T-helper 1 cell treated with Interleukin-12 subunit alpha and Interleukin-12 subunit beta and Interleukin-4 antibody, amounts not matched to agents 30 μg/mL and 1 μg/mL, for 36 hours (primary cell): Measurements from ENCODE around the gene SESN3.

Experiments used
- H3K27ac Mint-ChIP-seq: one replicate; pipeline ENCODE4 v1.8.0; 2021; ENCODE audit warnings: mild to moderate bottlenecking, mixed read lengths
- H3K27me3 Mint-ChIP-seq: one replicate; pipeline ENCODE4 v1.8.0; 2021; ENCODE audit warnings: low read depth, mixed read lengths
- H3K36me3 Mint-ChIP-seq: one replicate; pipeline ENCODE4 v1.8.0; 2021; ENCODE audit warnings: low read depth, mixed read lengths
- H3K4me1 Mint-ChIP-seq: one replicate; pipeline ENCODE4 v1.8.0; 2021; ENCODE audit warnings: low read depth, mixed read lengths
- H3K4me3 Mint-ChIP-seq: one replicate; pipeline ENCODE4 v1.8.0; 2021; ENCODE audit warnings: mild to moderate bottlenecking, moderate library complexity, mixed read lengths
- H3K9me3 Mint-ChIP-seq: one replicate; pipeline ENCODE4 v1.8.0; 2021; ENCODE audit warnings: mixed read lengths

SESN3 gene

DNA sequence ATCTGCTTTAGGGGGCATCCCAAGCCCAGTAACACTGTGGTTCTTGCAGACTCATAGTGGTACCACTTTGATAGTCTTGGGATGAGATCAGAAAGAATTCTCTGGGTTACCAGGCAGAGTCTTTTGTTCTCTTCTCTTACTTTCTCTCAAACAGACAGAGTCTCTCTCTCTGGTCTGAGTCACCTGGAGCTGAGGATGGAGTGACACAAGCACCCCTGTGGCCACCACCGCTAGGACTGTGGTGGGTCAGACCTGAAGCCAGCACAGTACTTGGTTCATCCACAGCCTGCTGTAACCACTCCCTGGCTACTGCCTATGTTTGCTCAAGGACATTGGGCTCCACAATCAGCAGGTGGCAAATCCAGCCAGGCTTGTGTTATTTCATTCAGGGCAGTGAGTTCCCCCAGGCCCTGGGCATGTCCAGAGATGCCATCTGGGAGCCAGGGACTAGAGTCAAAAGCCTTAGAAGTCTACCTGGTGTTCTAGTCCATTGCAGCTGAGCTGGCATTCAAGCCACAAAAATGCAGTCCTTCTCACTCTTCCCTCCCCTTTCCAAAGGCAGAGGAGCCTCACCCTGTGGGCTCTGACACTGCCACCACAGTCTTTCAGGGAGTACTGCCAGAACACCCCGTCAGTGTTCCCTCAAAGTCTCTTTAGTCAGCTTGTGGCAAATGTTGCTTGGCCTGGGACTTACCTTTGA, 111.5 kb downstream of the SESN3 start:
- peaks cover 4% of the 10 kb centered on the region for H3K36me3 Mint-ChIP-seq
- no peak overlapping the region for H3K4me3 Mint-ChIP-seq
- peaks cover 10% of the 10 kb centered on the region for H3K4me1 Mint-ChIP-seq
- no peak overlapping the region for H3K27ac Mint-ChIP-seq
- peaks cover 11% of the 10 kb centered on the region for H3K9me3 Mint-ChIP-seq
- H3K27me3 Mint-ChIP-seq = no peaks in the 10 kb centered on the region

DNA sequence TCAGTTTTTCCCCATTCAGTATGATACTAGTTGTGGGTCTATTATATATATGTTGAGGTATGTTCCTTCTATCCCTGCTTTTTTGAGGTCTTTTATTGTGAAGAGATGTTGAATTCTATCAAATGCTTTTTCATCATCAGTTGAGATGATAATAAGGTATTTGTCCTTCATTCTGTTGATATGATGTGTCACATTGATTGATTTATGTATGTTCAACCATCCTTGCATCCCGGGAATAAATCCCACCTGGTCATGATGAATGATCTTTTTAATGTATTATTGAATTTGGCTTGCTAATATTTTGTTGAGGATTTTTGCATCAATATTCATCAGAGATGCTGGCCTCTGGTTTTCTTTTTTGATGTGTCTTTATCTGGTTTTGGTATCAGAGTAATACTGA, 115.4 kb downstream of the SESN3 start:
- Mint-ChIP-seq H3K4me1 (peaks cover 11% of the 10 kb centered on the region), H3K27ac (no peak overlapping the region), H3K36me3 (peaks cover 5% of the 10 kb centered on the region), H3K4me3 (no peak overlapping the region), H3K9me3 (peaks cover 11% of the 10 kb centered on the region), H3K27me3 (no peaks in the 10 kb centered on the region)
